ENCODE measurements around the gene CLDN34. TPM values are rescaled to one million over a fixed set of nuclear protein-coding genes. Genes with fewer than 3 reads are reported as not detected.

CLDN34 gene
- total and polyA plus RNA-seq, 7 donors = 0.16 to 2.2 (median 0.68) TPM; not detected in 4

- H3K27me3 ChIP-seq = no peaks in the 10 kb centered on the region
- intact Hi-C loops (cut with DNase I) = no loop called here
- no peak overlapping the region for H3K27ac ChIP-seq
- TF ChIP-seq POLR2AphosphoS5 (IDR thresholded peaks at IDR 0.05) (no peak), CTCF (IDR thresholded peaks at IDR 0.05) (no peak), EP300 (IDR thresholded peaks at IDR 0.05) (no peak), POLR2A (IDR thresholded peaks at IDR 0.05) (no peak)
- no peaks in the 10 kb centered on the region for H3K9me3 ChIP-seq
- no peak for DNase-seq
- 89 to 96% methylated on average over 5 of the region's 5 CpGs for WGBS, 2 donors
- peaks cover 0 to 4% (median 0%) of the 10 kb centered on the region in 4 donors for H3K4me1 ChIP-seq
- no peaks in the 10 kb centered on the region for H3K36me3 ChIP-seq
- no peak overlapping the region for H3K4me3 ChIP-seq
Measured at GRCh38 chrX:9923357-9923756, 43.8 kb upstream of the CLDN34 start.

- H3K36me3 ChIP-seq = no peaks in the 10 kb centered on the region
- peaks cover 0 to 4% (median 0%) of the 10 kb centered on the region in 4 donors for H3K4me1 ChIP-seq
- 95 to 96% methylated on average over 9 of the region's 9 CpGs for WGBS, 2 donors
- H3K4me3 ChIP-seq = no peak overlapping the region
- no peaks in the 10 kb centered on the region for H3K27me3 ChIP-seq
- H3K9me3 ChIP-seq = no peaks in the 10 kb centered on the region
- no peak overlapping the region for H3K27ac ChIP-seq
- TF ChIP-seq CTCF (IDR thresholded peaks at IDR 0.05) (no peak), POLR2AphosphoS5 (IDR thresholded peaks at IDR 0.05) (no peak), EP300 (IDR thresholded peaks at IDR 0.05) (no peak), POLR2A (IDR thresholded peaks at IDR 0.05) (no peak)
- no peak for DNase-seq
- intact Hi-C loops (cut with DNase I) = no loop called here
Measured at GRCh38 chrX:9926002-9926401, 41.2 kb upstream of the CLDN34 start.

- Histone ChIP-seq H3K9me3 (no peaks in the 10 kb centered on the region), H3K4me1 (peaks cover 0 to 4% (median 0%) of the 10 kb centered on the region in 4 donors), H3K27ac (no peak overlapping the region), H3K4me3 (no peak overlapping the region), H3K27me3 (no peaks in the 10 kb centered on the region), H3K36me3 (no peaks in the 10 kb centered on the region)
- intact Hi-C loops (cut with DNase I) = no loop called here
- TF ChIP-seq POLR2A (IDR thresholded peaks at IDR 0.05) = no peak
- no peak for TF ChIP-seq EP300 (IDR thresholded peaks at IDR 0.05)
- TF ChIP-seq POLR2AphosphoS5 (IDR thresholded peaks at IDR 0.05) = no peak
- no peak for TF ChIP-seq CTCF (IDR thresholded peaks at IDR 0.05)
- no peak for DNase-seq
- 81% methylated on average over 11 of the region's 11 CpGs for WGBS, 2 donors
Measured at GRCh38 chrX:9927698-9928482, 39.3 kb upstream of the CLDN34 start.

- Histone ChIP-seq H3K4me1 (no peaks in the 10 kb centered on the region), H3K4me3 (no peak overlapping the region), H3K27ac (no peak overlapping the region), H3K27me3 (no peaks in the 10 kb centered on the region), H3K36me3 (no peaks in the 10 kb centered on the region), H3K9me3 (no peaks in the 10 kb centered on the region)
- DNase-seq = no peak
- intact Hi-C loops (cut with DNase I) = no loop called here
- TF ChIP-seq POLR2AphosphoS5 (IDR thresholded peaks at IDR 0.05) (no peak), CTCF (IDR thresholded peaks at IDR 0.05) (no peak), POLR2A (IDR thresholded peaks at IDR 0.05) (no peak)
- WGBS, 2 donors = 84 to 92% methylated on average over 3 of the region's 3 CpGs
Measured at GRCh38 chrX:9935436-9935835, 31.7 kb upstream of the CLDN34 start.

- Histone ChIP-seq H3K27ac (no peak overlapping the region), H3K9me3 (no peaks in the 10 kb centered on the region), H3K36me3 (no peaks in the 10 kb centered on the region), H3K27me3 (no peaks in the 10 kb centered on the region), H3K4me3 (no peak overlapping the region), H3K4me1 (no peaks in the 10 kb centered on the region)
- no peak for TF ChIP-seq CTCF (IDR thresholded peaks at IDR 0.05)
- no peak for TF ChIP-seq POLR2AphosphoS5 (IDR thresholded peaks at IDR 0.05)
- TF ChIP-seq POLR2A (IDR thresholded peaks at IDR 0.05) = no peak
- TF ChIP-seq EP300 (IDR thresholded peaks at IDR 0.05) = no peak
- intact Hi-C loops (cut with DNase I) = no loop called here
- 88 to 95% methylated on average over 8 of the region's 8 CpGs for WGBS, 2 donors
- no peak for DNase-seq
Measured at GRCh38 chrX:9937761-9938160, 29.4 kb upstream of the CLDN34 start.
